CD14-positive monocyte (primary cell): ENCODE results near the gene IL1R2. TPM values are rescaled to one million over a fixed set of nuclear protein-coding genes. Genes with fewer than 3 reads are reported as not detected.

Experiments
- DNase-seq, 3 donors: peaks; one replicate each; pipeline ENCODE4 v3.0.0-alpha.2; 2011 to 2022
- H2AFZ ChIP-seq: 2 replicates; pipeline ENCODE4 v1.6.0; 2012; ENCODE audit warnings: mild to moderate bottlenecking, low read depth, low read length, inconsistent platforms; ENCODE audit not compliant: insufficient read depth, poor library complexity, severe bottlenecking
- H3K27ac ChIP-seq, 2 donors: 1 replicate in 1 of 2; 2 replicates in 1 of 2; pipeline ENCODE4 v1.5.1; 2012 to 2013; ENCODE audit warnings: low read length in 2 of 2, control low read depth in 1 of 2, inconsistent platforms in 1 of 2, low read depth in 1 of 2, mild to moderate bottlenecking in 1 of 2
- H3K27me3 ChIP-seq, 2 donors: one replicate each; pipeline versions ENCODE4 v1.6.0 to v1.6.1; 2011 to 2013; ENCODE audit warnings: low read length in 2 of 2; ENCODE audit not compliant: control insufficient read depth in 2 of 2, insufficient read depth in 2 of 2
- H3K36me3 ChIP-seq, 2 donors: replicated peaks in 1 of 2; 1 replicate in 1 of 2; 2 replicates in 1 of 2; pipeline versions ENCODE4 v1.5.1 to v1.6.1; 2012 to 2013; ENCODE audit warnings: low read length in 2 of 2, control low read depth in 1 of 2, inconsistent platforms in 1 of 2, mild to moderate bottlenecking in 1 of 2; ENCODE audit not compliant: insufficient read depth in 2 of 2, control insufficient read depth in 1 of 2
- H3K4me1 ChIP-seq, 2 donors: 1 replicate in 1 of 2; 2 replicates in 1 of 2; pipeline versions ENCODE4 v1.5.1 to v1.6.1; 2012 to 2013; ENCODE audit warnings: low read length in 2 of 2, control low read depth in 1 of 2, inconsistent platforms in 1 of 2, mild to moderate bottlenecking in 1 of 2, moderate library complexity in 1 of 2; ENCODE audit not compliant: insufficient read depth in 2 of 2, control insufficient read depth in 1 of 2
- H3K4me2 ChIP-seq: replicated peaks from 2 replicates; pipeline ENCODE3; 2012; ENCODE audit warnings: low read length, moderate library complexity, mild to moderate bottlenecking; ENCODE audit not compliant: poor library complexity, severe bottlenecking; ENCODE audit errors: extremely low read depth
- H3K4me3 ChIP-seq, 3 experiments: fragments of 200-600 bp in 1 of 3; sonication (generic) in 1 of 3; replicated peaks in 1 of 3; 1 replicate in 2 of 3; 2 replicates in 1 of 3; pipeline ENCODE4 v1.5.1; 2011 to 2013; ENCODE audit warnings: low read length in 3 of 3, mild to moderate bottlenecking in 3 of 3, control low read depth in 2 of 3, low read depth in 2 of 3, inconsistent platforms in 1 of 3, moderate library complexity in 1 of 3
- H3K79me2 ChIP-seq: 2 replicates; pipeline ENCODE4 v1.6.0; 2012; ENCODE audit warnings: mild to moderate bottlenecking, control low read depth, inconsistent platforms, low read length, moderate library complexity; ENCODE audit not compliant: insufficient read depth
- H3K9ac ChIP-seq: 2 replicates; pipeline ENCODE4 v1.6.0; 2017; ENCODE audit warnings: low read length, mild to moderate bottlenecking; ENCODE audit not compliant: insufficient read depth, poor library complexity, severe bottlenecking
- H3K9me3 ChIP-seq, 2 donors: replicated peaks in 1 of 2; 1 replicate in 1 of 2; 2 replicates in 1 of 2; pipeline versions ENCODE4 v1.5.1 to v1.6.1; 2012 to 2013; ENCODE audit warnings: low read length in 2 of 2, control low read depth in 1 of 2; ENCODE audit not compliant: control insufficient read depth in 1 of 2, insufficient read depth in 1 of 2
- H4K20me1 ChIP-seq: 2 replicates; pipeline ENCODE4 v1.6.0; 2012; ENCODE audit warnings: mild to moderate bottlenecking, low read length, control low read depth, moderate library complexity; ENCODE audit not compliant: insufficient read depth
- H3K27ac Mint-ChIP-seq, 7 donors: one replicate each; pipeline ENCODE4 v1.8.0; 2020; ENCODE audit warnings: mild to moderate bottlenecking in 7 of 7, mixed read lengths in 7 of 7, moderate library complexity in 6 of 7, inconsistent platforms in 2 of 7
- H3K27me3 Mint-ChIP-seq, 3 donors: one replicate each; pipeline ENCODE4 v1.8.0; 2021 to 2022; ENCODE audit warnings: low read depth in 3 of 3, mild to moderate bottlenecking in 3 of 3, mixed read lengths in 3 of 3, moderate library complexity in 3 of 3, inconsistent platforms in 1 of 3
- H3K36me3 Mint-ChIP-seq, 2 donors: one replicate each; pipeline ENCODE4 v1.8.0; 2020; ENCODE audit warnings: mixed read lengths in 2 of 2, inconsistent platforms in 1 of 2, mild to moderate bottlenecking in 1 of 2
- H3K4me1 Mint-ChIP-seq: one replicate; pipeline ENCODE4 v1.8.0; 2020; ENCODE audit warnings: mild to moderate bottlenecking, mixed read lengths
- H3K4me3 Mint-ChIP-seq, 2 donors: one replicate each; pipeline ENCODE4 v1.8.0; 2020; ENCODE audit warnings: mild to moderate bottlenecking in 2 of 2, mixed read lengths in 2 of 2, moderate library complexity in 1 of 2
- H3K9me3 Mint-ChIP-seq, 7 donors: one replicate each; pipeline ENCODE4 v1.8.0; 2020 to 2022; ENCODE audit warnings: mixed read lengths in 7 of 7, mild to moderate bottlenecking in 6 of 7, moderate library complexity in 6 of 7, inconsistent platforms in 2 of 7
- CTCF ChIP-seq: fragments of 200-600 bp; IDR thresholded peaks from one replicate; pipeline ENCODE4 v1.8.0; 2022; ENCODE audit warnings: antibody characterized with exemption, mild to moderate bottlenecking
- WGBS: methylation state at CpG from one replicate; pipeline ENCODE4 v1.1.5; 2013; ENCODE audit warnings: missing lambda C conversion rate; ENCODE audit not compliant: insufficient coverage; 5-methylcytosine and 5-hydroxymethylcytosine counted together
- intact Hi-C, 2 donors: fragments of 100-400 bp; cut with micrococcal nuclease; formaldehyde crosslinking; loops; one replicate each; pipeline versions ENCODE4 v1.15.0 to v1.15.1; 2023
- polyA plus RNA-seq, 3 donors: library from polyadenylated mRNA; depleted of rRNA in 1 of 3; unstranded in 2 of 3; stranded (reverse) in 1 of 3; fragments of 300-500 nt in 2 of 3; fragments of >200 nt in 1 of 3; fragmentation: Illumina TruSeq in 2 of 3; gene quantifications; 1 replicate in 2 of 3; 2 replicates in 1 of 3; pipeline ENCODE4 v1.2.3, GENCODE V29; 2012 to 2021

Gene IL1R2
- polyA plus RNA-seq, 3 donors, result 5.9 to 12.0 (median 6.2) TPM

- intact Hi-C loops, result no loop called here
- WGBS, result no CpG with 5 or more reads among the region's 2 CpGs
- H3K9me3 Mint-ChIP-seq, result peaks cover 0 to 6% (median 0%) of the 10 kb centered on the region in 7 donors
- H3K79me2 ChIP-seq, result no peaks in the 10 kb centered on the region
- H3K27me3 Mint-ChIP-seq, result peaks cover 2 to 18% (median 15%) of the 10 kb centered on the region in 3 donors
- peaks cover 3 to 6% of the 10 kb centered on the region in 2 donors for H3K36me3 Mint-ChIP-seq
- no peaks in the 10 kb centered on the region for H3K27me3 ChIP-seq
- no peaks in the 10 kb centered on the region for H4K20me1 ChIP-seq
- no peak for TF ChIP-seq CTCF
- peaks cover 49 to 54% of the 10 kb centered on the region in 2 donors for H3K4me1 ChIP-seq
- H3K9ac ChIP-seq, result no peak overlapping the region
- H3K27ac Mint-ChIP-seq, result no peak overlapping the region
- no peaks in the 10 kb centered on the region for H3K9me3 ChIP-seq
- H3K4me3 Mint-ChIP-seq, result no peak overlapping the region
- H3K27ac ChIP-seq, result no peak overlapping the region
- DNase-seq, result no peak
- no peaks in the 10 kb centered on the region for H3K36me3 ChIP-seq
- H2AFZ ChIP-seq, result no peak overlapping the region
- H3K4me1 Mint-ChIP-seq, result peaks cover 65% of the 10 kb centered on the region
- no peak overlapping the region for H3K4me3 ChIP-seq
- no peak overlapping the region for H3K4me2 ChIP-seq
Observed at GRCh38 chr2:102044967-102045489, 53.3 kb downstream of the IL1R2 start.

- H3K9me3 ChIP-seq, result no peaks in the 10 kb centered on the region
- intact Hi-C loops, result no loop called here
- Mint-ChIP-seq H3K27me3 (peaks cover 2 to 18% (median 12%) of the 10 kb centered on the region in 3 donors), H3K27ac (peak overlapping the region in 2 of 7 donors; percentile 12 to 14), H3K4me3 (no peak overlapping the region), H3K36me3 (peaks cover 3 to 6% of the 10 kb centered on the region in 2 donors), H3K9me3 (peaks cover 0 to 6% (median 0%) of the 10 kb centered on the region in 7 donors), H3K4me1 (peaks cover 65% of the 10 kb centered on the region)
- no peaks in the 10 kb centered on the region for H3K27me3 ChIP-seq
- no peaks in the 10 kb centered on the region for H4K20me1 ChIP-seq
- no peak for TF ChIP-seq CTCF
- H3K9ac ChIP-seq, result no peak overlapping the region
- H3K79me2 ChIP-seq, result no peaks in the 10 kb centered on the region
- DNase-seq, result no peak
- no peak overlapping the region for H3K4me3 ChIP-seq
- no CpG with 5 or more reads among the region's 6 CpGs for WGBS
- H2AFZ ChIP-seq, result no peak overlapping the region
- H3K4me1 ChIP-seq, result peaks cover 49 to 54% of the 10 kb centered on the region in 2 donors
- no peak overlapping the region for H3K27ac ChIP-seq
- no peaks in the 10 kb centered on the region for H3K36me3 ChIP-seq
- H3K4me2 ChIP-seq, result no peak overlapping the region
Observed at GRCh38 chr2:102045697-102046096, 53.9 kb downstream of the IL1R2 start.
